Testis (tissue), 2 donors: Measurements from ENCODE around the gene SDK1.

Experiments
- POLR2A ChIP-seq: fragments of 450-650 bp; IDR thresholded peaks from one replicate; pipeline ENCODE4 v1.6.1; 2017; ENCODE audit warnings: antibody characterized with exemption, mild to moderate bottlenecking, moderate library complexity
- TF ChIP-seq, protein P1 (sequence below), 3 experiments: fragments of 450-650 bp in 2 of 3; fragments of 200-600 bp in 1 of 3; sonication (generic) in 1 of 3; IDR thresholded peaks; one replicate each; pipeline ENCODE4 v1.5.1; 2016 to 2019; ENCODE audit warnings: antibody characterized with exemption in 3 of 3, mild to moderate bottlenecking in 2 of 3, moderate library complexity in 1 of 3

DNA sequence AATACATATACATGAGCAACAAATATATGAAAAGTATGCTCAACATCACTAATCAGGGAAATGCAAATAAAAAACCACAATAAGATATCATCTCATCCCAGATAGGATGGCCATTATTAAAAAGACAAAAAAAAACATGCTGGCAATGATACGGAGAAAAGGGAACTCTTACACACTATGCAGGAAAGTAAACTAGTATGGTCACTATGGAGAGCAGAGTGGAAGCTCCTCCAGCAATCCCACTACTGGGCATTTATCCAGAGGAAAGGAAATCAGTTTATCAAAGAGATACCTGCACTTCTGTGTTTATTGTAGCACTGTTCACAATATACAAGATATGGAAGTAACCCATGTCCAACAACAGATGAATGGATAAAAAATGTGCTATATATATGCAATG, 217.5 kb downstream of the SDK1 start:
- TF ChIP-seq, protein P1, sequence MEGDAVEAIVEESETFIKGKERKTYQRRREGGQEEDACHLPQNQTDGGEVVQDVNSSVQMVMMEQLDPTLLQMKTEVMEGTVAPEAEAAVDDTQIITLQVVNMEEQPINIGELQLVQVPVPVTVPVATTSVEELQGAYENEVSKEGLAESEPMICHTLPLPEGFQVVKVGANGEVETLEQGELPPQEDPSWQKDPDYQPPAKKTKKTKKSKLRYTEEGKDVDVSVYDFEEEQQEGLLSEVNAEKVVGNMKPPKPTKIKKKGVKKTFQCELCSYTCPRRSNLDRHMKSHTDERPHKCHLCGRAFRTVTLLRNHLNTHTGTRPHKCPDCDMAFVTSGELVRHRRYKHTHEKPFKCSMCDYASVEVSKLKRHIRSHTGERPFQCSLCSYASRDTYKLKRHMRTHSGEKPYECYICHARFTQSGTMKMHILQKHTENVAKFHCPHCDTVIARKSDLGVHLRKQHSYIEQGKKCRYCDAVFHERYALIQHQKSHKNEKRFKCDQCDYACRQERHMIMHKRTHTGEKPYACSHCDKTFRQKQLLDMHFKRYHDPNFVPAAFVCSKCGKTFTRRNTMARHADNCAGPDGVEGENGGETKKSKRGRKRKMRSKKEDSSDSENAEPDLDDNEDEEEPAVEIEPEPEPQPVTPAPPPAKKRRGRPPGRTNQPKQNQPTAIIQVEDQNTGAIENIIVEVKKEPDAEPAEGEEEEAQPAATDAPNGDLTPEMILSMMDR (IDR thresholded peaks at IDR 0.05): no peak
- no peak for TF ChIP-seq POLR2A
